ENCODE measurements around the gene C19orf44.

The C19orf44 gene

GRCh38 chr19:16518061-16518460, 21.9 kb downstream of the C19orf44 start:
- no peak for DNase-seq (ENCODE audit: low read depth)

- no peak for DNase-seq (ENCODE audit: low read depth)
These were observed 22.5 kb downstream of the C19orf44 start for GRCh38 chr19:16518483-16519229.

- DNase-seq (ENCODE audit: low read depth) = no peak
These were observed 23.1 kb downstream of the C19orf44 start for GRCh38 chr19:16519230-16519687.

- DNase-seq (ENCODE audit: low read depth) = no peak
These were observed 24.1 kb downstream of the C19orf44 start for GRCh38 chr19:16520074-16520973.

GRCh38 chr19:16520986-16521624, 24.9 kb downstream of the C19orf44 start:
- DNase-seq (ENCODE audit: low read depth) = no peak

- DNase-seq (ENCODE audit: low read depth) = no peak
These were observed 25.6 kb downstream of the C19orf44 start for GRCh38 chr19:16521715-16522289.

GRCh38 chr19:16522559-16523377, 26.6 kb downstream of the C19orf44 start:
- no peak for DNase-seq (ENCODE audit: low read depth)

- DNase-seq (ENCODE audit: low read depth) = no peak
These were observed 29.0 kb downstream of the C19orf44 start for GRCh38 chr19:16524991-16525734.

GRCh38 chr19:16525751-16526481, 29.7 kb downstream of the C19orf44 start:
- no peak for DNase-seq (ENCODE audit: low read depth)

- DNase-seq (ENCODE audit: low read depth) = no peak
These were observed 31.2 kb downstream of the C19orf44 start for GRCh38 chr19:16527334-16527935.

GRCh38 chr19:16527971-16528521, 31.9 kb downstream of the C19orf44 start:
- DNase-seq (ENCODE audit: low read depth) = no peak

GRCh38 chr19:16529466-16530144, 33.4 kb downstream of the C19orf44 start:
- DNase-seq (ENCODE audit: low read depth) = no peak

GRCh38 chr19:16530540-16531379, 34.6 kb downstream of the C19orf44 start:
- no peak for DNase-seq (ENCODE audit: low read depth)

GRCh38 chr19:16531380-16531669, 35.1 kb downstream of the C19orf44 start:
- no peak for DNase-seq (ENCODE audit: low read depth)

- no peak for DNase-seq (ENCODE audit: low read depth)
These were observed 36.4 kb downstream of the C19orf44 start for GRCh38 chr19:16532440-16533234.

GRCh38 chr19:16535381-16535780, 39.2 kb downstream of the C19orf44 start:
- no peak for DNase-seq (ENCODE audit: low read depth)

- DNase-seq (ENCODE audit: low read depth) = no peak
These were observed 39.9 kb downstream of the C19orf44 start for GRCh38 chr19:16536130-16536529.

Measured in CMK (cell line).